Neural progenitor cell (in vitro differentiated cells): ENCODE measurements around the gene NFIA. TPM values are rescaled to one million over a fixed set of nuclear protein-coding genes. Genes with fewer than 3 reads are reported as not detected.

ENCODE experiments used
- DNase-seq: peaks from one replicate; pipeline ENCODE4 v3.0.0-alpha.2; 2016; ENCODE audit warnings: low spot score
- H2AFZ ChIP-seq: fragments of 200-600 bp; sonication (generic); replicated peaks from 2 replicates; pipeline ENCODE4 v1.6.1; 2016; ENCODE audit warnings: antibody characterized with exemption
- H3F3A ChIP-seq: fragments of 200-600 bp; sonication (generic); 2 replicates; pipeline ENCODE4 v1.6.1; 2016; ENCODE audit warnings: antibody characterized with exemption, low read depth
- H3K27ac ChIP-seq: fragments of 200-600 bp; sonication (generic); 2 replicates; pipeline ENCODE4 v1.5.1; 2016; ENCODE audit warnings: mild to moderate bottlenecking
- H3K27me3 ChIP-seq: fragments of 200-600 bp; sonication (generic); 2 replicates; pipeline ENCODE4 v1.6.1; 2016; ENCODE audit warnings: mild to moderate bottlenecking, moderate library complexity
- H3K36me3 ChIP-seq: fragments of 200-600 bp; sonication (generic); 2 replicates; pipeline ENCODE4 v1.5.1; 2016
- H3K4me1 ChIP-seq: fragments of 200-600 bp; sonication (generic); 2 replicates; pipeline ENCODE4 v1.6.1; 2016; ENCODE audit warnings: mixed run types
- H3K4me2 ChIP-seq: fragments of 200-600 bp; sonication (generic); 2 replicates; pipeline ENCODE4 v1.6.1; 2016
- H3K4me3 ChIP-seq: fragments of 200-600 bp; sonication (generic); 2 replicates; pipeline ENCODE4 v1.5.1; 2016
- H3K79me2 ChIP-seq: fragments of 200-600 bp; sonication (generic); 2 replicates; pipeline ENCODE4 v1.6.1; 2016; ENCODE audit warnings: low read depth
- H3K9ac ChIP-seq: fragments of 200-600 bp; sonication (generic); 2 replicates; pipeline ENCODE4 v1.6.1; 2016
- H3K9me3 ChIP-seq: fragments of 200-600 bp; sonication (generic); 2 replicates; pipeline ENCODE4 v1.5.1; 2016; ENCODE audit warnings: low read depth
- H4K20me1 ChIP-seq: fragments of 200-600 bp; sonication (generic); 2 replicates; pipeline ENCODE4 v1.6.1; 2016; ENCODE audit warnings: low read depth
- H3K27ac Mint-ChIP-seq: 3 replicates; pipeline ENCODE4 v1.8.0; 2021; ENCODE audit warnings: mixed read lengths
- H3K27me3 Mint-ChIP-seq: 2 replicates; pipeline ENCODE4 v1.8.0; 2022; ENCODE audit warnings: low read depth, mild to moderate bottlenecking, inconsistent platforms, moderate library complexity, mixed read lengths; ENCODE audit not compliant: insufficient read depth
- H3K36me3 Mint-ChIP-seq: 3 replicates; pipeline ENCODE4 v1.8.0; 2021; ENCODE audit warnings: mixed read lengths
- H3K4me1 Mint-ChIP-seq: 3 replicates; pipeline ENCODE4 v1.8.0; 2021; ENCODE audit warnings: mixed read lengths
- H3K4me3 Mint-ChIP-seq: 3 replicates; pipeline ENCODE4 v1.8.0; 2021; ENCODE audit warnings: mild to moderate bottlenecking, moderate library complexity, mixed read lengths
- H3K9me3 Mint-ChIP-seq: 3 replicates; pipeline ENCODE4 v1.8.0; 2020; ENCODE audit warnings: mixed read lengths
- CTCF ChIP-seq: fragments of 200-600 bp; sonication (generic); IDR thresholded peaks from 2 replicates; pipeline ENCODE4 v1.5.1; 2017; ENCODE audit warnings: antibody characterized with exemption, mild to moderate bottlenecking
- EZH2 ChIP-seq: fragments of 200-600 bp; sonication (generic); IDR thresholded peaks from 2 replicates; pipeline ENCODE4 v1.6.1; 2017; ENCODE audit warnings: antibody characterized with exemption, mild to moderate bottlenecking, moderate library complexity
- EZH2phosphoT487 ChIP-seq: fragments of 200-600 bp; sonication (generic); IDR thresholded peaks from 2 replicates; pipeline ENCODE4 v1.6.1; 2017; ENCODE audit warnings: antibody characterized with exemption
- total RNA-seq: library from RNA; depleted of rRNA; stranded (reverse); fragments of >200 nt; gene quantifications from 2 replicates; pipeline ENCODE4 v1.2.3, GENCODE V29; 2015; ENCODE audit warnings: low replicate concordance

The NFIA gene
- total RNA-seq, 1 donor from 2014 or later: 5.3 TPM

DNA sequence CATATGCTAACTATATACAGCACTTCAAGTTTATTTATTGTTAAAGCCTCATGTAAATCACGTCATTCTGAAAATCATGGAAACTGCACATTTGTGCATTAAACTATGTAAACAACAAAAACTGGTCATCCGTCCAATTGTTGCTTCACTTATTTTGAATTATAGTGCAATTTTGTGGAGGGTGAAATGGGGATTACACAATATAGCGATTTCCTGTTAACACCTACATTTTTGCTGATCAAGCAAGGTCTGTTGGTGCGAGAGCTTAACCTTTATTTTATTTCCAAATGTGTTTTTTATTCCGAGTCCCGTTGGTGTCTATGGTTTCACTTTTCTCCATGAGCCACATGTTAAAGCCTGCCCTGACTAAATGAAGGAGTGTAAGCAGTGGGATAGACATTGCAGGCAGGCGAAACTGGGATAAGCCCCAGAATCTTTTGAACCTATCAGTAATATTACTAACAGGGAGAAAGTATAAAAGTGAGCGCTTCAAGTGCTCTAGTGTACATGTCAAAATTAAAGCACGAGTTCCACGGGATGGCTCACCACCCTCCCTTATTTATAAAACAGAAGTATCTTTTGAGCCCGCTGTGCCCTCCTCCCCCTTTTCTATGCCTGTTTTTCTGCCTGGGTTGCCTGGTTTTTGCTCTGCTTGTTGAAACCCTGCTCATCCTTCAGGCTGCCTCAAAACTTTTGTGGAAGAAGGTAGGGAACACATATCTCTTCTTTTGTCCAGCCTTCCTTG is 120.7 kb downstream of the NFIA start:
- H3K4me3 ChIP-seq: no peak overlapping the region
- H3K4me2 ChIP-seq: no peak overlapping the region
- no peaks in the 10 kb centered on the region for H3K36me3 Mint-ChIP-seq
- no peak overlapping the region for H3K9ac ChIP-seq
- H2AFZ ChIP-seq: no peak overlapping the region
- H4K20me1 ChIP-seq: no peaks in the 10 kb centered on the region
- no peaks in the 10 kb centered on the region for H3K9me3 ChIP-seq
- TF ChIP-seq EZH2 (no peak), EZH2phosphoT487 (no peak), CTCF (no peak)
- H3K4me1 Mint-ChIP-seq: peaks cover 4% of the 10 kb centered on the region
- H3K4me1 ChIP-seq: no peaks in the 10 kb centered on the region
- H3K27me3 Mint-ChIP-seq: peaks cover 2% of the 10 kb centered on the region
- no peaks in the 10 kb centered on the region for H3K27me3 ChIP-seq
- no peak overlapping the region for H3K27ac Mint-ChIP-seq
- H3K79me2 ChIP-seq: no peaks in the 10 kb centered on the region
- no peak overlapping the region for H3K27ac ChIP-seq
- H3K4me3 Mint-ChIP-seq: no peak overlapping the region
- H3F3A ChIP-seq: no peaks in the 10 kb centered on the region
- no peak for DNase-seq
- H3K36me3 ChIP-seq: no peaks in the 10 kb centered on the region
- no peaks in the 10 kb centered on the region for H3K9me3 Mint-ChIP-seq

DNA sequence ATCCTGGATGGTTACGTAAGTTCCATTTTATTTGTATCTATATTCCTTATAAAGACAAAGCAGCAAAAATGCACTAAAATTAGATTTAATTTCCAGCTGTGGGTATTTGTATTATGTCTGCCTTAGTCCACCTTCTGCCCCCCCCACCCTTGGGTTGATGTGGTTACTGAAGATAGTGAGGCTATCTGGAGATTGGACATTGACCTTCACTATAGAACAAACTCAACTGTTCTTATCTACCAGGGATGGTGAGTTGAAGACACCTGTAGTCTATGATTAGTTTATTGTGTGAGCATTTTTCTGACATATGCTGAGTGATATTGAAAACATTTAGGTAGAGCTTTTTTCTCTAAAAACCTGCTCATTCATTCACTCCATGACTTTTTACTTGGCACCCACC is 122.2 kb downstream of the NFIA start:
- H3K36me3 Mint-ChIP-seq: no peaks in the 10 kb centered on the region
- Histone ChIP-seq H3K4me2 (no peak overlapping the region), H2AFZ (no peak overlapping the region), H3K36me3 (no peaks in the 10 kb centered on the region), H3K27me3 (no peaks in the 10 kb centered on the region), H4K20me1 (no peaks in the 10 kb centered on the region), H3K9ac (no peak overlapping the region), H3K9me3 (no peaks in the 10 kb centered on the region), H3K27ac (no peak overlapping the region), H3K79me2 (no peaks in the 10 kb centered on the region), H3F3A (no peaks in the 10 kb centered on the region), H3K4me3 (no peak overlapping the region), H3K4me1 (no peaks in the 10 kb centered on the region)
- no peak for DNase-seq
- H3K4me3 Mint-ChIP-seq: no peak overlapping the region
- no peaks in the 10 kb centered on the region for H3K4me1 Mint-ChIP-seq
- TF ChIP-seq EZH2: no peak
- TF ChIP-seq EZH2phosphoT487: no peak
- TF ChIP-seq CTCF: no peak
- H3K9me3 Mint-ChIP-seq: no peaks in the 10 kb centered on the region
- H3K27me3 Mint-ChIP-seq: peaks cover 4% of the 10 kb centered on the region
- H3K27ac Mint-ChIP-seq: no peak overlapping the region

DNA sequence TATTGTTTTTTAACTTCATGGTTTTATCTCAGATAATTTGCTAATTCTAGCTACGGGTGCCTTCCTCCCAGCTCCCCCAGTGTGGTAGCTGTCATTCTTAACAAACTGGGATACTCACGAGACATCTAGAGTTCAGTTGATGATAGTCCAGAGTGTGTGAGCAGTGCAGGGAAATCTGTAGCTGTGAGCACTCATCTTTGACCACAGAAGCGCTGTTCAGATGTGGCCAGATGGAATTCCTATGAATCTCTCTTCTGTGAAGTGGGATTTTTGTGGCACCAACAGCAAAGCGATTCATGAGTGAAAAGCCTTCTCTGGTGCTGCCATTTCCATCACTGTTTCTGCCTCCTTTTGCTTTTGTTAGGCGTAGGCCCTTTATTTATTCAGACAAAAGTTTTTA is 125.1 kb downstream of the NFIA start:
- Histone ChIP-seq H3K4me2 (no peak overlapping the region), H3K4me3 (no peak overlapping the region), H3K36me3 (no peaks in the 10 kb centered on the region), H4K20me1 (no peaks in the 10 kb centered on the region), H3K4me1 (no peaks in the 10 kb centered on the region), H3K27me3 (no peaks in the 10 kb centered on the region), H3K9me3 (no peaks in the 10 kb centered on the region), H3K9ac (no peak overlapping the region), H3K79me2 (no peaks in the 10 kb centered on the region), H2AFZ (no peak overlapping the region), H3K27ac (no peak overlapping the region), H3F3A (no peaks in the 10 kb centered on the region)
- no peak overlapping the region for H3K4me3 Mint-ChIP-seq
- peaks cover 2% of the 10 kb centered on the region for H3K9me3 Mint-ChIP-seq
- DNase-seq: no peak
- H3K36me3 Mint-ChIP-seq: peaks cover 5% of the 10 kb centered on the region
- no peak for TF ChIP-seq CTCF
- no peak for TF ChIP-seq EZH2
- no peak for TF ChIP-seq EZH2phosphoT487
- peaks cover 4% of the 10 kb centered on the region for H3K27me3 Mint-ChIP-seq
- no peak overlapping the region for H3K27ac Mint-ChIP-seq
- no peaks in the 10 kb centered on the region for H3K4me1 Mint-ChIP-seq
